ENCODE results near the gene CIAO3.

The CIAO3 gene

GRCh38 chr16:774086-775001 is 33.5 kb upstream of the CIAO3 start:
- ChIA-PET CTCF (no interaction called here), POLR2A (no interaction called here)
- no peak for DNase-seq (ENCODE audit: extremely low spot score)
- TF ChIP-seq CTBP1 (IDR thresholded peaks at IDR 0.05; ENCODE audit: borderline replicate concordance) (no peak), FOXM1 (IDR thresholded peaks at IDR 0.05; ENCODE audit: borderline replicate concordance) (no peak), FOXA1 (IDR thresholded peaks at IDR 0.05) (no peak), NFRKB (IDR thresholded peaks at IDR 0.05) (no peak), ELF4 (IDR thresholded peaks at IDR 0.05) (no peak), FOXK2 (IDR thresholded peaks at IDR 0.05) (no peak), LEF1 (IDR thresholded peaks at IDR 0.05; ENCODE audit: borderline replicate concordance) (no peak), BHLHE40 (IDR thresholded peaks at IDR 0.05; ENCODE audit: borderline replicate concordance) (no peak), ZNF384 (IDR thresholded peaks at IDR 0.05) (no peak), HDGF (IDR thresholded peaks at IDR 0.05; ENCODE audit: borderline replicate concordance) (no peak), SP1 (IDR thresholded peaks at IDR 0.05) (no peak), L3MBTL2 (conservative IDR thresholded peaks at IDR 0.05) (no peak), TARDBP (IDR thresholded peaks at IDR 0.05) (no peak), SUZ12 (IDR thresholded peaks at IDR 0.05) (no peak), ARNT (IDR thresholded peaks at IDR 0.05) (no peak)
- TF ChIP-seq, protein P1, sequence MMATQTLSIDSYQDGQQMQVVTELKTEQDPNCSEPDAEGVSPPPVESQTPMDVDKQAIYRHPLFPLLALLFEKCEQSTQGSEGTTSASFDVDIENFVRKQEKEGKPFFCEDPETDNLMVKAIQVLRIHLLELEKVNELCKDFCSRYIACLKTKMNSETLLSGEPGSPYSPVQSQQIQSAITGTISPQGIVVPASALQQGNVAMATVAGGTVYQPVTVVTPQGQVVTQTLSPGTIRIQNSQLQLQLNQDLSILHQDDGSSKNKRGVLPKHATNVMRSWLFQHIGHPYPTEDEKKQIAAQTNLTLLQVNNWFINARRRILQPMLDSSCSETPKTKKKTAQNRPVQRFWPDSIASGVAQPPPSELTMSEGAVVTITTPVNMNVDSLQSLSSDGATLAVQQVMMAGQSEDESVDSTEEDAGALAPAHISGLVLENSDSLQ (IDR thresholded peaks at IDR 0.05): no peak

DNA sequence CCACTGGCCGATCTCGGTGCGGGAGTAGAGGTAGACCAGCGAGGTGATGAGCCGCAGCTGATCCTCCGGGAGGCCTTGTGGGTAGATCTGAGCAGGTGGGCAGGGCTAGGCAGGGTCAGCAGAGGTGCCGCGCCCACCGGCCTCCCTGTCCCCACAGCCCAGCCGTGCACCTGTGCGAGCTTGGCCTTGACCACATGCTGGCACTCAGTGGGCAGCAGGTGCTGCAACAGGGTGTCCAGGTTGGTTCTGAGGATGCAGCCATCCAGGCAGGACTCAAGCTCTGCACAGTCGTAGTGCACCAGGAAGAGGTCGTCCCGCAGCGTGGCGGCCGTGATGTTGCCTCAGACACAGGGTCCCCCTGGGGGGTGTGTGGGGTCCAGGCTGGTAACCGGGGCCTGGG is 32.2 kb upstream of the CIAO3 start:
- CTCF ChIA-PET: interaction anchor here (0.9 kb wide), 1 partner anchor 13 kb away, joined by 3 read pairs; no protein-coding TSS in a partner anchor

GRCh38 chr16:770411-770810 is 29.6 kb upstream of the CIAO3 start:
- POLR2A ChIA-PET: no interaction called here
- DNase-seq (ENCODE audit: extremely low spot score): no peak
- CTCF ChIA-PET: interaction anchor here (1.1 kb wide), 1 partner anchor 15 kb away, joined by 4 read pairs; no protein-coding TSS in a partner anchor

More for the DNA sequence above, 32.2 kb upstream of the CIAO3 start:
- POLR2A ChIA-PET: interaction anchor here (1.3 kb wide), 1 partner anchor 12 kb away, joined by 4 read pairs; no protein-coding TSS in a partner anchor
- no peak for DNase-seq (ENCODE audit: extremely low spot score)
- TF ChIP-seq FOXM1 (IDR thresholded peaks at IDR 0.05; ENCODE audit: borderline replicate concordance) (no peak), ARNT (IDR thresholded peaks at IDR 0.05) (no peak), HDGF (IDR thresholded peaks at IDR 0.05; ENCODE audit: borderline replicate concordance) (no peak), BHLHE40 (IDR thresholded peaks at IDR 0.05; ENCODE audit: borderline replicate concordance) (no peak), LEF1 (IDR thresholded peaks at IDR 0.05; ENCODE audit: borderline replicate concordance) (no peak), SUZ12 (IDR thresholded peaks at IDR 0.05) (no peak), NFRKB (IDR thresholded peaks at IDR 0.05) (no peak), TARDBP (IDR thresholded peaks at IDR 0.05) (no peak), CTBP1 (IDR thresholded peaks at IDR 0.05; ENCODE audit: borderline replicate concordance) (no peak), SP1 (IDR thresholded peaks at IDR 0.05) (no peak), L3MBTL2 (conservative IDR thresholded peaks at IDR 0.05) (no peak), ZNF384 (IDR thresholded peaks at IDR 0.05) (no peak), ELF4 (IDR thresholded peaks at IDR 0.05) (no peak), FOXA1 (IDR thresholded peaks at IDR 0.05) (no peak), FOXK2 (IDR thresholded peaks at IDR 0.05) (no peak)
- TF ChIP-seq, protein P1 (IDR thresholded peaks at IDR 0.05): no peak

DNA sequence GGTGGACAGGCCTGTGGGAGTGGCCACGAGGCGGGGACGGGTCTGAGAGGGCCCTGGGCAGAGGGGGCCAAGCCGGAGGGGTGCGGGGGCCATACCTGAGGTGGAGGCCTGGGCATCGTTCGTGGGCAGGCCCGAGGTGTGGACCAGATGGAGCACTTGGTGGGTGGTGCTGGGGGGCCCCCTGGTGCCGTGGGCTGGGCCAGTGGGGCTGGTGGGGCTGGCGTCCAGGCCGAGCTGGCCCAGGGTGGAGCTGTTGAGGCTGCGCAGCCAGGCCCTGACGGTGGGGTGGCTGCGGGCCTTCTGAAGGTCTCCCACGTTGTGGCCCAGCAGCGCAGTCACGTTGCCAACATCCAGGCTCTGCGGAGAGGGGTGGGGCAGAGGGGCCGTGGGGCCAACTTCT is 29.1 kb upstream of the CIAO3 start:
- TF ChIP-seq SP1 (IDR thresholded peaks at IDR 0.05): no peak
- TF ChIP-seq SUZ12 (IDR thresholded peaks at IDR 0.05): no peak
- no peak for TF ChIP-seq ELF4 (IDR thresholded peaks at IDR 0.05)
- no peak for TF ChIP-seq HDGF (IDR thresholded peaks at IDR 0.05; ENCODE audit: borderline replicate concordance)
- TF ChIP-seq BHLHE40 (IDR thresholded peaks at IDR 0.05; ENCODE audit: borderline replicate concordance): no peak
- no peak for TF ChIP-seq ARNT (IDR thresholded peaks at IDR 0.05)
- no peak for TF ChIP-seq ZNF384 (IDR thresholded peaks at IDR 0.05)
- TF ChIP-seq, protein P1 (IDR thresholded peaks at IDR 0.05): no peak
- no peak for TF ChIP-seq L3MBTL2 (conservative IDR thresholded peaks at IDR 0.05)
- TF ChIP-seq LEF1 (IDR thresholded peaks at IDR 0.05; ENCODE audit: borderline replicate concordance): no peak
- no peak for TF ChIP-seq FOXM1 (IDR thresholded peaks at IDR 0.05; ENCODE audit: borderline replicate concordance)
- no peak for TF ChIP-seq FOXA1 (IDR thresholded peaks at IDR 0.05)
- no peak for TF ChIP-seq CTBP1 (IDR thresholded peaks at IDR 0.05; ENCODE audit: borderline replicate concordance)
- TF ChIP-seq FOXK2 (IDR thresholded peaks at IDR 0.05): no peak
- CTCF ChIA-PET: interaction anchor here (1.1 kb wide), 1 partner anchor 15 kb away, joined by 4 read pairs; no protein-coding TSS in a partner anchor
- DNase-seq (ENCODE audit: extremely low spot score): no peak
- POLR2A ChIA-PET: no interaction called here

More at GRCh38 chr16:770411-770810, 29.6 kb upstream of the CIAO3 start:
- TF ChIP-seq, protein P1 (IDR thresholded peaks at IDR 0.05): no peak
- TF ChIP-seq ARNT (IDR thresholded peaks at IDR 0.05): no peak
- no peak for TF ChIP-seq ELF4 (IDR thresholded peaks at IDR 0.05)
- no peak for TF ChIP-seq LEF1 (IDR thresholded peaks at IDR 0.05; ENCODE audit: borderline replicate concordance)
- TF ChIP-seq FOXK2 (IDR thresholded peaks at IDR 0.05): no peak
- no peak for TF ChIP-seq CTBP1 (IDR thresholded peaks at IDR 0.05; ENCODE audit: borderline replicate concordance)
- TF ChIP-seq SUZ12 (IDR thresholded peaks at IDR 0.05): no peak
- no peak for TF ChIP-seq TARDBP (IDR thresholded peaks at IDR 0.05)
- TF ChIP-seq HDGF (IDR thresholded peaks at IDR 0.05; ENCODE audit: borderline replicate concordance): no peak
- TF ChIP-seq BHLHE40 (IDR thresholded peaks at IDR 0.05; ENCODE audit: borderline replicate concordance): no peak
- no peak for TF ChIP-seq FOXA1 (IDR thresholded peaks at IDR 0.05)
- TF ChIP-seq L3MBTL2 (conservative IDR thresholded peaks at IDR 0.05): no peak
- no peak for TF ChIP-seq SP1 (IDR thresholded peaks at IDR 0.05)
- TF ChIP-seq ZNF384 (IDR thresholded peaks at IDR 0.05): no peak
- no peak for TF ChIP-seq FOXM1 (IDR thresholded peaks at IDR 0.05; ENCODE audit: borderline replicate concordance)
- no peak for TF ChIP-seq NFRKB (IDR thresholded peaks at IDR 0.05)
